H1 (cell line): ENCODE results near the gene KCNK3. TPM values are rescaled to one million over a fixed set of nuclear protein-coding genes. Genes with fewer than 3 reads are reported as not detected.

Experiments
- CTCF ChIA-PET: fragments of 300-600 bp; sonication (Branson Sonifier 250); formaldehyde crosslinking; loops from one replicate; lab custom pipeline; 2021; ENCODE audit not compliant: partially characterized antibody; lab: Charles Lee
- POLR2A ChIA-PET: fragments of 300-600 bp; sonication (Branson Sonifier 250); formaldehyde crosslinking; loops from one replicate; lab custom pipeline; 2021; ENCODE audit warnings: inconsistent platforms; ENCODE audit not compliant: partially characterized antibody; lab: Charles Lee
- DNase-seq, 2 experiments: peaks; one replicate each; pipeline versions ENCODE4 v3.0.0 to v3.0.0-alpha.2; 2010 to 2022; ENCODE audit warnings: low spot score in 2 of 2, low read depth in 1 of 2, mixed read lengths in 1 of 2
- FAIRE-seq: peaks from 2 replicates; lab custom pipeline; 2011; peaks lifted over from hg19 to GRCh38; lab: Jason Lieb, UNC
- H2AFZ ChIP-seq: 2 replicates; pipeline ENCODE4 v1.8.1; 2012; ENCODE audit warnings: low read length, inconsistent platforms
- H2AK5ac ChIP-seq: 2 replicates; pipeline ENCODE4 v1.6.1; 2013; ENCODE audit warnings: low read depth, low read length
- H2BK120ac ChIP-seq: replicated peaks from 2 replicates; pipeline ENCODE3; 2013; ENCODE audit warnings: low read depth, low read length, inconsistent platforms
- H2BK12ac ChIP-seq: 2 replicates; pipeline ENCODE4 v1.6.1; 2013; ENCODE audit warnings: low read depth, low read length
- H2BK15ac ChIP-seq: 2 replicates; pipeline ENCODE4 v1.6.1; 2013; ENCODE audit warnings: low read length
- H2BK20ac ChIP-seq: 2 replicates; pipeline ENCODE4 v1.6.1; 2013; ENCODE audit warnings: low read length
- H2BK5ac ChIP-seq: 2 replicates; pipeline ENCODE4 v1.6.1; 2013; ENCODE audit warnings: low read depth, low read length
- H3K14ac ChIP-seq: 2 replicates; pipeline ENCODE4 v1.6.1; 2013; ENCODE audit warnings: inconsistent platforms; ENCODE audit not compliant: insufficient read length
- H3K18ac ChIP-seq: 2 replicates; pipeline ENCODE4 v1.6.1; 2013; ENCODE audit warnings: low read length; ENCODE audit errors: extremely low read depth
- H3K23ac ChIP-seq: 2 replicates; pipeline ENCODE4 v1.6.1; 2013; ENCODE audit warnings: inconsistent platforms; ENCODE audit not compliant: insufficient read length
- H3K23me2 ChIP-seq: 2 replicates; pipeline ENCODE4 v1.6.1; 2013; ENCODE audit warnings: low read depth, low read length
- H3K27ac ChIP-seq: 2 replicates; pipeline ENCODE4 v1.6.1; 2011; ENCODE audit warnings: low read depth, low read length, inconsistent platforms
- H3K27me3 ChIP-seq, 4 experiments: replicated peaks in 1 of 4; 1 replicate in 1 of 4; 2 replicates in 3 of 4; pipeline versions ENCODE4 v1.6.1 to v1.8.1; 2011 to 2013; ENCODE audit warnings: low read length in 3 of 4, mild to moderate bottlenecking in 3 of 4, inconsistent platforms in 2 of 4, mixed read lengths in 2 of 4, moderate library complexity in 1 of 4; ENCODE audit not compliant: control insufficient read depth in 3 of 4, insufficient read depth in 3 of 4; ENCODE audit errors: extremely low read depth in 1 of 4
- H3K36me3 ChIP-seq, 4 experiments: 2 replicates each; pipeline versions ENCODE4 v1.6.1 to v1.8.1; 2011 to 2013; ENCODE audit warnings: mild to moderate bottlenecking in 4 of 4, low read length in 3 of 4, moderate library complexity in 2 of 4, control low read depth in 1 of 4, inconsistent platforms in 1 of 4; ENCODE audit not compliant: insufficient read depth in 4 of 4, control insufficient read depth in 2 of 4
- H3K4ac ChIP-seq: replicated peaks from 2 replicates; pipeline ENCODE3; 2013; ENCODE audit warnings: low read length, low read depth, mixed read lengths, inconsistent platforms; ENCODE audit not compliant: insufficient read length
- H3K4me1 ChIP-seq, 4 experiments: replicated peaks in 1 of 4; 1 replicate in 1 of 4; 2 replicates in 3 of 4; pipeline versions ENCODE4 v1.6.1 to v1.8.1; 2011 to 2013; ENCODE audit warnings: low read length in 3 of 4, inconsistent platforms in 2 of 4, mixed read lengths in 1 of 4; ENCODE audit not compliant: insufficient read depth in 4 of 4, control insufficient read depth in 3 of 4
- H3K4me2 ChIP-seq, 2 experiments: 2 replicates each; pipeline versions ENCODE4 v1.6.1 to v1.8.1; 2011 to 2013; ENCODE audit warnings: low read depth in 2 of 2, low read length in 2 of 2, control low read depth in 1 of 2, inconsistent platforms in 1 of 2, mild to moderate bottlenecking in 1 of 2; ENCODE audit not compliant: insufficient read depth in 1 of 2
- H3K4me3 ChIP-seq, 4 experiments: fragments of 200-600, 300-600 bp in 1 of 4; sonication (generic), shearing (Covaris generic), sonication (Bioruptor Twin) in 1 of 4; 2 replicates each; pipeline versions ENCODE4 v1.5.1 to v1.8.1; 2011 to 2016; ENCODE audit warnings: low read length in 4 of 4, low read depth in 3 of 4, control low read depth in 2 of 4, inconsistent platforms in 2 of 4, mild to moderate bottlenecking in 2 of 4, mixed read lengths in 1 of 4, moderate library complexity in 1 of 4; ENCODE audit not compliant: insufficient read depth in 2 of 4; ENCODE audit errors: extremely low read depth in 1 of 4
- H3K56ac ChIP-seq: replicated peaks from 2 replicates; pipeline ENCODE3; 2013; ENCODE audit warnings: low read depth, mild to moderate bottlenecking, mixed read lengths, low read length, inconsistent platforms; ENCODE audit not compliant: insufficient read length
- H3K79me1 ChIP-seq: 2 replicates; pipeline ENCODE4 v1.6.1; 2013; ENCODE audit warnings: low read depth, low read length, control low read depth
- H3K79me2 ChIP-seq, 2 experiments: 2 replicates each; pipeline versions ENCODE4 v1.6.1 to v1.8.1; 2012 to 2013; ENCODE audit warnings: low read length in 2 of 2, mild to moderate bottlenecking in 2 of 2, inconsistent platforms in 1 of 2; ENCODE audit not compliant: insufficient read depth in 2 of 2, control insufficient read depth in 1 of 2
- H3K9ac ChIP-seq, 4 experiments: replicated peaks in 1 of 4; 1 replicate in 1 of 4; 2 replicates in 3 of 4; pipeline versions ENCODE4 v1.6.1 to v1.8.1; 2011 to 2013; ENCODE audit warnings: low read depth in 3 of 4, low read length in 3 of 4, control low read depth in 2 of 4, mild to moderate bottlenecking in 2 of 4, moderate library complexity in 2 of 4, inconsistent platforms in 1 of 4; ENCODE audit errors: extremely low read depth in 1 of 4
- H3K9me3 ChIP-seq, 2 experiments: 2 replicates each; pipeline versions ENCODE4 v1.6.1 to v1.8.1; 2012 to 2013; ENCODE audit warnings: mild to moderate bottlenecking in 2 of 2, moderate library complexity in 2 of 2, control low read depth in 1 of 2, inconsistent platforms in 1 of 2, low read depth in 1 of 2, low read length in 1 of 2, mixed read lengths in 1 of 2; ENCODE audit not compliant: insufficient read depth in 2 of 2
- H4K20me1 ChIP-seq, 2 experiments: replicated peaks in 1 of 2; 2 replicates each; pipeline versions ENCODE3 to v1.8.1; 2011 to 2013; ENCODE audit warnings: inconsistent platforms in 2 of 2, low read length in 2 of 2, mild to moderate bottlenecking in 1 of 2; ENCODE audit not compliant: insufficient read depth in 2 of 2, control insufficient read depth in 1 of 2
- H4K5ac ChIP-seq: 2 replicates; pipeline ENCODE4 v1.6.1; 2013; ENCODE audit warnings: low read length, low read depth, mixed read lengths, inconsistent platforms; ENCODE audit not compliant: insufficient read length
- H4K8ac ChIP-seq: 2 replicates; pipeline ENCODE4 v1.8.0; 2013; ENCODE audit warnings: mild to moderate bottlenecking, moderate library complexity, low read length, inconsistent platforms; ENCODE audit not compliant: insufficient read depth; ENCODE audit errors: extremely low read depth
- H4K91ac ChIP-seq: replicated peaks from 2 replicates; pipeline ENCODE3; 2013; ENCODE audit warnings: low read length, mixed read lengths, inconsistent platforms; ENCODE audit not compliant: insufficient read length
- BCL11A ChIP-seq, 2 experiments: IDR thresholded peaks; one replicate each; pipeline ENCODE4 v1.6.1; 2011; ENCODE audit warnings: low read depth in 2 of 2, low read length in 2 of 2, mild to moderate bottlenecking in 2 of 2
- EGR1 ChIP-seq: IDR thresholded peaks from 2 replicates; pipeline ENCODE4 v1.6.1; 2011; ENCODE audit warnings: low read depth, low read length, borderline replicate concordance
- FOSL1 ChIP-seq: IDR thresholded peaks from 2 replicates; pipeline ENCODE4 v1.6.1; 2011; ENCODE audit warnings: mild to moderate bottlenecking, low read depth, low read length, moderate library complexity; ENCODE audit not compliant: insufficient read depth
- RNF2 ChIP-seq: fragments of 200-900, 300-1000 bp; sonication (generic); IDR thresholded peaks from 2 replicates; pipeline ENCODE4 v1.7.1; 2016; ENCODE audit warnings: borderline replicate concordance, low read depth, mild to moderate bottlenecking, antibody characterized with exemption, low read length; ENCODE audit not compliant: poor library complexity, severe bottlenecking; ENCODE audit errors: missing control alignments
- SUZ12 ChIP-seq: fragments of 200-600 bp; sonication (generic); IDR thresholded peaks from 2 replicates; pipeline ENCODE4 v1.6.1; 2012; ENCODE audit warnings: mild to moderate bottlenecking, inconsistent platforms, low read length, moderate library complexity, mixed read lengths
- TCF12 ChIP-seq: IDR thresholded peaks from 2 replicates; pipeline ENCODE4 v1.6.1; 2011; ENCODE audit warnings: low read depth, mild to moderate bottlenecking, low read length
- WGBS, 2 experiments: shearing (Covaris generic) in 1 of 2; methylation state at CpG; one replicate each; pipeline versions ENCODE4 v1.1.6 to v1.1.7; 2013 to 2015; ENCODE audit warnings: low lambda C conversion rate in 2 of 2, mixed read lengths in 2 of 2, inconsistent platforms in 1 of 2, low coverage in 1 of 2, missing lambda C conversion rate in 1 of 2; ENCODE audit not compliant: insufficient replicate concordance in 2 of 2, insufficient coverage in 1 of 2, insufficient read length in 1 of 2; ENCODE audit errors: extremely low coverage in 1 of 2, missing lambda C conversion rate in 1 of 2; 5-methylcytosine and 5-hydroxymethylcytosine counted together
- polyA plus RNA-seq, 7 experiments: library from polyadenylated mRNA; depleted of rRNA in 3 of 7; stranded (reverse) in 5 of 7; unstranded in 2 of 7; fragments of >200 nt in 5 of 7; fragments of 200-250 nt in 2 of 7; gene quantifications; 1 replicate in 5 of 7; 2 replicates in 1 of 7; 4 replicates in 1 of 7; pipeline versions ENCODE4 v1.2.1 to v1.2.3, GENCODE V29; 2011 to 2013; ENCODE audit warnings: missing spikeins in 2 of 7, mixed read lengths in 2 of 7
- total RNA-seq: library from RNA; stranded (reverse); fragmentation: NEBNext Ultra II Directional; extraction: Animal tissue kit (Norgen Biotek cat#: 25700); gene quantifications from 2 replicates; pipeline ENCODE4 v1.2.1, GENCODE V29; 2021
- TF ChIP-seq, protein P1 (sequence below): IDR thresholded peaks from 2 replicates; pipeline ENCODE4 v1.6.1; 2012; ENCODE audit warnings: inconsistent platforms

Gene KCNK3
- total and polyA plus RNA-seq, 2 of the 8 experiments (the other 6 are each of a cell fraction or from before 2014, with no cell fraction given): 0.29 to 0.30 TPM

DNA sequence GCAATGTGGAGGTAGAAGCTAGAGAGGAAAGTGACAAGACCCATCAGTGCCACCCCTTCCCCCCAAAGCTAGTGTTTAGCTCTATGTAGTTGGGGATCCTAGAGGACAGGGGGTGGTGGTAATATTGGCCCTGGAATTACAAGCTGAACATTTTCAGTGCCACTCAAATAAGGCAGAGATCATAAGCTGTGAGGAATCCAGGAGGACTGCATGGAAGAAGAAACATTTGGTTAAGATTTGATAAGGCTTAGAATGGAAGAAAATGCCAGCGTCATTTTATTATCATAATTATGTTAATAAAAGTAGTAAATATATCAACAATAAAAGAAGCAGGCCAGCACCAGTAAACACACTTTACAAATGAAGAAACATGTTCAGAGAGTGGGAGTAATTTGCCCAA lies 33.7 kb downstream of the KCNK3 start:
- Histone ChIP-seq H3K4me1 (peaks cover 0 to 5% (median 4%) of the 10 kb centered on the region in 4 experiments; a peak in 5 of 7 replicates), H3K23me2 (no peaks in the 10 kb centered on the region; the same call in 1 of the 2 replicates), H3K9me3 (no peaks in the 10 kb centered on the region), H3K18ac (no peak overlapping the region), H3K23ac (no peak overlapping the region), H3K4ac (no peak overlapping the region), H2AK5ac (no peak overlapping the region), H3K27ac (no peak overlapping the region), H3K56ac (no peak overlapping the region), H3K36me3 (no peaks in the 10 kb centered on the region), H3K4me2 (no peak overlapping the region), H4K20me1 (no peaks in the 10 kb centered on the region), H2BK15ac (no peak overlapping the region), H2BK5ac (no peak overlapping the region), H3K14ac (no peak overlapping the region), H4K91ac (no peak overlapping the region), H4K5ac (no peak overlapping the region), H3K9ac (no peak overlapping the region), H2BK120ac (no peak overlapping the region), H3K79me1 (no peaks in the 10 kb centered on the region), H3K4me3 (no peak overlapping the region), H2BK12ac (no peak overlapping the region), H2BK20ac (no peak overlapping the region), H3K79me2 (no peaks in the 10 kb centered on the region), H4K8ac (no peak overlapping the region), H2AFZ (no peak overlapping the region), H3K27me3 (no peaks in the 10 kb centered on the region; a peak in 1 of 7 replicates)
- no peak for FAIRE-seq
- ChIA-PET POLR2A (no interaction called here), CTCF (interaction anchor here (0.7 to 2.0 kb wide), 9 partner anchors 8 to 618 kb away, joined by 3 to 9 read pairs (median 4); partner anchors contain the start of gene CIB4)
- DNase-seq: no peak
- 54% methylated on average over 1 of the region's 1 CpG; no CpG with 5 or more reads in 1 of the 2 experiments for WGBS, 2 experiments
- TF ChIP-seq FOSL1 (no peak), EGR1 (no peak), SUZ12 (no peak), TCF12 (no peak), BCL11A (IDR thresholded peaks at IDR 0.05; ENCODE audit: low read depth in 2 of 2, low read length in 2 of 2) (no peak), RNF2 (no peak)
- TF ChIP-seq, protein P1, sequence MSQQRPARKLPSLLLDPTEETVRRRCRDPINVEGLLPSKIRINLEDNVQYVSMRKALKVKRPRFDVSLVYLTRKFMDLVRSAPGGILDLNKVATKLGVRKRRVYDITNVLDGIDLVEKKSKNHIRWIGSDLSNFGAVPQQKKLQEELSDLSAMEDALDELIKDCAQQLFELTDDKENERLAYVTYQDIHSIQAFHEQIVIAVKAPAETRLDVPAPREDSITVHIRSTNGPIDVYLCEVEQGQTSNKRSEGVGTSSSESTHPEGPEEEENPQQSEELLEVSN: no peak
